ENCODE results near the gene TMEM247.
"Not testable (repeated sequence)": the region's sequence is repeated elsewhere in the genome, so short reads cannot be mapped to it uniquely, and the experiment has no call there.

The TMEM247 gene

GRCh38 chr2:46459694-46460093, 19.7 kb upstream of the TMEM247 start:
- no peak for DNase-seq

- no peak for DNase-seq
Observed at GRCh38 chr2:46460241-46460921, 19.0 kb upstream of the TMEM247 start.

- peak; percentile 63 for DNase-seq
Observed at GRCh38 chr2:46461011-46461674, 18.2 kb upstream of the TMEM247 start.

GRCh38 chr2:46461709-46462171, 17.6 kb upstream of the TMEM247 start:
- DNase-seq = peak; percentile 55

- no peak for DNase-seq
Observed at GRCh38 chr2:46462936-46463335, 16.4 kb upstream of the TMEM247 start.

- no peak for DNase-seq
Observed at GRCh38 chr2:46469116-46469515, 10.2 kb upstream of the TMEM247 start.

- DNase-seq = no peak
Observed at GRCh38 chr2:46469700-46470099, 9.7 kb upstream of the TMEM247 start.

- DNase-seq = peak; percentile 39
Observed at GRCh38 chr2:46470114-46470628, 9.2 kb upstream of the TMEM247 start.

GRCh38 chr2:46471019-46471583, 8.3 kb upstream of the TMEM247 start:
- DNase-seq = no peak

- no peak for DNase-seq
Observed at GRCh38 chr2:46471697-46472096, 7.7 kb upstream of the TMEM247 start.

- not testable (repeated sequence) for DNase-seq
Observed at GRCh38 chr2:46472165-46472564, 7.2 kb upstream of the TMEM247 start.

- DNase-seq = peak; percentile 36
Observed at GRCh38 chr2:46477462-46477861, 1.9 kb upstream of the TMEM247 start.

- DNase-seq = no peak
Observed at GRCh38 chr2:46477925-46478324, 1.4 kb upstream of the TMEM247 start.

- DNase-seq = no peak
Observed at GRCh38 chr2:46480562-46480961, 1.2 kb downstream of the TMEM247 start.

GRCh38 chr2:46481198-46482193, 2.1 kb downstream of the TMEM247 start:
- DNase-seq = no peak

- DNase-seq = no peak
Observed at GRCh38 chr2:46482490-46482889, 3.1 kb downstream of the TMEM247 start.

GRCh38 chr2:46485002-46485401, 5.6 kb downstream of the TMEM247 start:
- DNase-seq = no peak

- DNase-seq = no peak
Observed at GRCh38 chr2:46486436-46486835, 7.1 kb downstream of the TMEM247 start.

- no peak for DNase-seq
Observed at GRCh38 chr2:46487667-46488335, 8.4 kb downstream of the TMEM247 start.

- no peak for DNase-seq
Observed at GRCh38 chr2:46488389-46488788, 9.0 kb downstream of the TMEM247 start.

GRCh38 chr2:46489423-46490174, 10.2 kb downstream of the TMEM247 start:
- no peak for DNase-seq

All from CD4-positive, alpha-beta T cell treated with Interleukin-15 for 1 hour (primary cell).